IMR-90 (cell line): Measurements from ENCODE around the gene PGAP1.

Experiments
- MXI1 ChIP-seq: IDR thresholded peaks from 2 replicates; pipeline ENCODE4 v1.6.1; 2012; ENCODE audit warnings: low read depth, mild to moderate bottlenecking, low read length, moderate library complexity, borderline replicate concordance
- NFE2L2 ChIP-seq: fragments of 150-350 bp; IDR thresholded peaks from 2 replicates; pipeline ENCODE4 v1.6.1; 2016; ENCODE audit warnings: low read depth, mild to moderate bottlenecking, low read length
- POLR2A ChIP-seq: IDR thresholded peaks from 2 replicates; pipeline ENCODE4 v1.6.1; 2012; ENCODE audit warnings: mild to moderate bottlenecking, low read depth, low read length
- RCOR1 ChIP-seq: IDR thresholded peaks from 2 replicates; pipeline ENCODE4 v1.6.1; 2012; ENCODE audit warnings: mild to moderate bottlenecking, low read length, improper control_type of control experiment; ENCODE audit not compliant: insufficient replicate concordance
- RFX5 ChIP-seq: IDR thresholded peaks from 2 replicates; pipeline ENCODE4 v1.8.0; 2012; ENCODE audit warnings: low read depth, mild to moderate bottlenecking, low read length, moderate library complexity
- TF ChIP-seq, protein P1 (sequence below): conservative IDR thresholded peaks from 2 replicates; pipeline ENCODE4 v1.5.1; 2012; ENCODE audit warnings: mild to moderate bottlenecking, low read depth, low read length, improper control_type of control experiment
- TF ChIP-seq, protein P2 (sequence below): fragments of 150-350 bp; IDR thresholded peaks from 2 replicates; pipeline ENCODE4 v1.6.1; 2017; ENCODE audit warnings: mild to moderate bottlenecking, antibody characterized with exemption, low read length, low read depth

DNA sequence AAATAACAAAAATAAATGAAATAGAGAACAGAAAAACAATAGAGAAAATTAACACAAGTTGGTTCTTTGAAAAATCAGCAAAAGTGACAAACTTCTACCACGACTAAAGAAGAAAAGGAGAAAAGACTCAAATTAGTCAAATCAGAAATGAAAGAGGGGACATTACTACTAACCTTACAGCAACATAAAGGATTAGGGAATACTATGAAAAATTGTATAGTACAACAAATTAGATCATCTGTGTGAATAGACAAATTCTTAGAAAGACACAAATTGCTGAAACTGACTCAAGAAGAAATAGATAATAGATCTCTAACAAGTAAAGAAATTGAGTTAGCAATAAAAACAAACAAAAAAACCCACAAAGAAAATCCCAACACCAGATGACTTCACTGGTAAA, 48.5 kb upstream of the PGAP1 start:
- TF ChIP-seq, protein P1, sequence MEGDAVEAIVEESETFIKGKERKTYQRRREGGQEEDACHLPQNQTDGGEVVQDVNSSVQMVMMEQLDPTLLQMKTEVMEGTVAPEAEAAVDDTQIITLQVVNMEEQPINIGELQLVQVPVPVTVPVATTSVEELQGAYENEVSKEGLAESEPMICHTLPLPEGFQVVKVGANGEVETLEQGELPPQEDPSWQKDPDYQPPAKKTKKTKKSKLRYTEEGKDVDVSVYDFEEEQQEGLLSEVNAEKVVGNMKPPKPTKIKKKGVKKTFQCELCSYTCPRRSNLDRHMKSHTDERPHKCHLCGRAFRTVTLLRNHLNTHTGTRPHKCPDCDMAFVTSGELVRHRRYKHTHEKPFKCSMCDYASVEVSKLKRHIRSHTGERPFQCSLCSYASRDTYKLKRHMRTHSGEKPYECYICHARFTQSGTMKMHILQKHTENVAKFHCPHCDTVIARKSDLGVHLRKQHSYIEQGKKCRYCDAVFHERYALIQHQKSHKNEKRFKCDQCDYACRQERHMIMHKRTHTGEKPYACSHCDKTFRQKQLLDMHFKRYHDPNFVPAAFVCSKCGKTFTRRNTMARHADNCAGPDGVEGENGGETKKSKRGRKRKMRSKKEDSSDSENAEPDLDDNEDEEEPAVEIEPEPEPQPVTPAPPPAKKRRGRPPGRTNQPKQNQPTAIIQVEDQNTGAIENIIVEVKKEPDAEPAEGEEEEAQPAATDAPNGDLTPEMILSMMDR: no peak
- TF ChIP-seq NFE2L2 (no peak), POLR2A (no peak), RFX5 (no peak), MXI1 (no peak), RCOR1 (no peak)
- TF ChIP-seq, protein P2, sequence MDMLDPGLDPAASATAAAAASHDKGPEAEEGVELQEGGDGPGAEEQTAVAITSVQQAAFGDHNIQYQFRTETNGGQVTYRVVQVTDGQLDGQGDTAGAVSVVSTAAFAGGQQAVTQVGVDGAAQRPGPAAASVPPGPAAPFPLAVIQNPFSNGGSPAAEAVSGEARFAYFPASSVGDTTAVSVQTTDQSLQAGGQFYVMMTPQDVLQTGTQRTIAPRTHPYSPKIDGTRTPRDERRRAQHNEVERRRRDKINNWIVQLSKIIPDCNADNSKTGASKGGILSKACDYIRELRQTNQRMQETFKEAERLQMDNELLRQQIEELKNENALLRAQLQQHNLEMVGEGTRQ: no peak
